LNCAP (cell line): ENCODE measurements around the gene MIEF1.

Source experiments
- TF ChIP-seq, protein P1 (sequence below): fragments of 450-650 bp; IDR thresholded peaks from 2 replicates; pipeline ENCODE4 v1.5.1; 2017; ENCODE audit warnings: mild to moderate bottlenecking

Gene MIEF1

GRCh38 chr22:39458444-39459083 is 43.5 kb upstream of the MIEF1 start:
- TF ChIP-seq, protein P1, sequence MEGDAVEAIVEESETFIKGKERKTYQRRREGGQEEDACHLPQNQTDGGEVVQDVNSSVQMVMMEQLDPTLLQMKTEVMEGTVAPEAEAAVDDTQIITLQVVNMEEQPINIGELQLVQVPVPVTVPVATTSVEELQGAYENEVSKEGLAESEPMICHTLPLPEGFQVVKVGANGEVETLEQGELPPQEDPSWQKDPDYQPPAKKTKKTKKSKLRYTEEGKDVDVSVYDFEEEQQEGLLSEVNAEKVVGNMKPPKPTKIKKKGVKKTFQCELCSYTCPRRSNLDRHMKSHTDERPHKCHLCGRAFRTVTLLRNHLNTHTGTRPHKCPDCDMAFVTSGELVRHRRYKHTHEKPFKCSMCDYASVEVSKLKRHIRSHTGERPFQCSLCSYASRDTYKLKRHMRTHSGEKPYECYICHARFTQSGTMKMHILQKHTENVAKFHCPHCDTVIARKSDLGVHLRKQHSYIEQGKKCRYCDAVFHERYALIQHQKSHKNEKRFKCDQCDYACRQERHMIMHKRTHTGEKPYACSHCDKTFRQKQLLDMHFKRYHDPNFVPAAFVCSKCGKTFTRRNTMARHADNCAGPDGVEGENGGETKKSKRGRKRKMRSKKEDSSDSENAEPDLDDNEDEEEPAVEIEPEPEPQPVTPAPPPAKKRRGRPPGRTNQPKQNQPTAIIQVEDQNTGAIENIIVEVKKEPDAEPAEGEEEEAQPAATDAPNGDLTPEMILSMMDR: no peak

GRCh38 chr22:39459681-39460080 is 42.4 kb upstream of the MIEF1 start:
- TF ChIP-seq, protein P1: no peak

DNA sequence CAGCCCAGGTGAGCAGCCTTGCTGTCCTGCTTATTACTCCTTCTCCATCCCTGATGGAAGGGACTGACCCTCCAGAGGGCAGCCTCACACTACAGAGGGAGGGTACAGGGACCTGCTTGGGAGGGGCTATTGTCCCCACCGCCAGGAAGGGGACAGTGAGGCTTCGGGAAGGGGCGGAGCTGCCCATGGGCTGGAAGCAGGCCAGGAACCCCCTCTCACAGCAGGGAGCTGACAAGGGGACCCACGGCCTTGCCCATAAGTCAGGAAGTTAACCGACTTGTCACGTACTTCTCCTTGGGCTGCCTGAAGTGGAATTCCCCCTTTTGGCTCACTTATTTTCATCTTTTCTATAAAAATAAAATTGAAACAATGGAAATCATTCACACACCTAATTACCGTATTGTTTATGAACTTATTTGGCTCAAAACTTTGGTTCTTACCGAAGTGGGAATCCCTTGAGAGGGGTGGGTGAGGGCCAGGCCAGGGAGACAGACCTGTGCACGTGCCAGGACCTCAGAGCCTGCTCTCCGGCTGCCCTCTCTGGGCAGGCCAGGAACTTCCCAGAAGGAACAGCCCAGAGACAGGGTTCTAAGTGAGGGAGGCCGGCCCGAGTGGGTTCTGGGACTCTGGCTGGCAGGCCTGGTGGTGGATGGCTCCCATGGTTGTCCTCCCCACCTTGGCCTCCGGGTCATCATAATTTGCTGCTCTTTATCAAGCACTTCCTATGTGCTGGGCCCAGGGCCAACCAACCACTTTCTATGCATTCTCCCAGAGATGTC is 39.5 kb upstream of the MIEF1 start:
- TF ChIP-seq, protein P1: no peak

GRCh38 chr22:39463277-39463676 is 38.8 kb upstream of the MIEF1 start:
- TF ChIP-seq, protein P1: no peak

- TF ChIP-seq, protein P1: no peak
These were observed 38.1 kb upstream of the MIEF1 start for GRCh38 chr22:39463931-39464390.

- TF ChIP-seq, protein P1: no peak
These were observed 35.7 kb upstream of the MIEF1 start for GRCh38 chr22:39466228-39467006.

- TF ChIP-seq, protein P1: no peak
These were observed 34.6 kb upstream of the MIEF1 start for GRCh38 chr22:39467390-39467895.
